ENCODE results near the gene IER5.

The IER5 gene

DNA sequence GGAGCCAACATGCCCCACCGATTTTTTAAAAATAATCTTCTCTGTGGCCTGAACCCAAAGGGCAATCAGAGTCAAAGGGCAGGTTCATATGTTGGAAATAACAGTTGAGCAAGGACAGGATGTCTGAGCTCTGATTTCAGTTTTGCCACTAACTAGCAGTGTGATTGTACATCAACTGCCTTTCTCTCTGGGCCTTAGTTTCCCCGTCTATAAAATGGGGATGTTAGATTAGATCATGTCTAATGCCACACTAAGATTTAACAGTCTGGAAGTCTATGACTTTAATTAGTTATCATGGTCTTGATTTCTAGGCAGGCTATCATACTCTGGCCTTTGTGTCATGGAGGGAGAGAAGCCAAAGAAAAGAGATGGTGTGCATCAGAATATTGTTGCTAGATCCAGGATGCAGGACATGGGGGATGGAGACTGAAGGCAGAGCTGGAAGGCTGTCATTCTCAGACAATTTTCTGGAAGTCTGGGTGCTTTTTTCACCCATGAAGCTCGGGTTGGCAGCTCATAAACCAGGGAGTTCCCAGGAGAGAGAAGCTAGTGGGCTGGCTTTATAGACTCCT is 28.4 kb downstream of the IER5 start:
- DNase-seq: no peak

DNA sequence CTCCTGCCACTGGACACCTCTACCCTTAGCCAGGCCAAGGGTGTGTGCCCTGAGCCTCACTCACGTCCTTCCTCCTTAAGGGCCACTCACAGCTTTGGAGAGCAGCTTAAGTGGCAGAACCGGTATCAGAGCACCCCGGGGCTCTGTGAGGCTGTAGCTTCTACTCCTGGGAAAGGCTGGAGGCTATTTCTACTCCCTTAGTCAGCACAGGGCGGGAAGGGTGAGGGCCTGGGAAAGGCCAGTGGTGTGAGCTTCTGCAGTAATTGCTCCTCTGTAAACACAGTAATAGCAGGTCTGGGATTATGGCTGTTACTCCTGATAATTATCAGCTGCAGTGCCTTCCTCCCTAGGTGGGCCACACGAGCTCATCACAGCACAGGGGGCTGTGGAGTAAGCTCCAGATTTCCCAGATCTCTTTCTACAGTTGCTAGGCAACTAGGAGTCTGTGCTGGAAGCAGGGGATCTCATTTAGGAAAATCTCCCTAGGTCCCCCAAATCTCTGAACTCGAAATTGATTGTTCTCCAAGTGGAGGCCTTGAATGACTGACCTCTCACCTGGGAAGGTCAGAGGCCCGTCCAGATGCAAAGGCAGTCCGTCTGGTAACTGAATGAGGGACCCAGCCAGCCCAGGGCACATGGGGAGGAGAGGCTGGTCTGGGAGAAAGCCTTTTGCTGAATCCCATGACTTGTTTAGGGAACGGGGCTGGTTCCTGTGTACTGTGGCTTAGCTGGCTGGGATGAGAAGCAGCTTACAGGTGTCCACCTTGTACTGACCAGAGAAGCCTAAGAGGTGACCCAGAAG is 29.3 kb downstream of the IER5 start:
- no peak for DNase-seq

DNA sequence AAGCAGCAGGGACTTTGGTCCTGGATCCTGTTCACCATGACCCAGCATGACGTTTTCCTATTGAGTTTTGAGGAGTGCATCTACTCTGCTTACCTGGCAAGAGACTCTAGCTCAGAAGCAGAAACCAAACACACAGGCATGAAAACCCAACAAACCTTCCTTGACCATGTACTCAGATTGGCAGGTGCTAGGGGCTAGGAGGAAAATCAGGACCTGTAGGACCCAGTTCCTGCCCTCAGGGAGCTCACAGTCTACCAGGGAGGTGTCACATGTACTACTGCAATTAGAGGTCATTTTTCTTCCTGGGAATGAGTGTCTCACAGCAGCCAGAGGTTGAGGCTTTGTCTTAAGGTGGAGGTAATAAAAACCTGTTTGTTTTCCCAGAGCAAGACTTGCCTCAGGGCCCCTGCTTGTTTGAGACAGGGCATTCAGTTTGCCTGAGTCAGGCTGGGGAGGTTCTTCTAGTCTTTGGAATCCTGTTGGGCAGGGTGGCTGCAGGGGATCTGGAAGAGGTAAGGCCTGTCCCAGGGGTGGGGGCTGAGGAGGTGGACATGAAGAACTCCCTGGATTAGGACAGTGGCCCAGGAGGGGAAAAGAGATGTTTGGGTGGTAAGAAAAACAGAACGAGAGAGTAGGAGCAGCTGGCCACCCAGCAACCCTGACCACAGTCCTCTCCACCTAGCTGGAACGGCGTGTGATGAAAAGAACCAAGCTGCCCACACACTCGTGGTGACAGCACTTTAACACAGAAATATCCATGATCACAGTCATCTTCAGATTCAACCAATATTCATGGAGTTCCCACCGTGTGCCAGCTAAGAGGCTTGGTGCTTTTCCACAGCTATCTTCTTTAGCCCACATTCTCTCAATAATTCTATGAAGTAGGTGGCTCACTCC is 30.8 kb downstream of the IER5 start:
- DNase-seq: no peak

DNA sequence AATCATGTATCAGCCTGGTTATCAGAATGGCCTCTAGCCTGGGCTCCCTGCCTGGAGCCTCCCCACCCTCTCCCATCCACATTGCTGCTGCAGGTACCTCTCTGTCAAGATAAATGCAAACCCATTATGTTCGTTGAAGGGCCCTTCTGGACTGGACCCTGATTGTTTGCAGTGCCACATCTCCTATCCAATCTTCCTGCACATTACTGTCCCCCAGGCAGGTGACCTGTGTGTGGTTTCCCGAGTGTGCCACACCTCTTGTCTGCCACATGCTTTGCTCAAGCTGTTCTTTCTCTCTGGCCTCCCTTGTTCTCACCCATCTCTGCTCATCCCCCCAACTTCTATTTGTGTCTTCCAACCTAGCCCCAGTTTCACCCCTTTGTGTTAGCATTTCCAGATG is 32.4 kb downstream of the IER5 start:
- no peak for DNase-seq

DNA sequence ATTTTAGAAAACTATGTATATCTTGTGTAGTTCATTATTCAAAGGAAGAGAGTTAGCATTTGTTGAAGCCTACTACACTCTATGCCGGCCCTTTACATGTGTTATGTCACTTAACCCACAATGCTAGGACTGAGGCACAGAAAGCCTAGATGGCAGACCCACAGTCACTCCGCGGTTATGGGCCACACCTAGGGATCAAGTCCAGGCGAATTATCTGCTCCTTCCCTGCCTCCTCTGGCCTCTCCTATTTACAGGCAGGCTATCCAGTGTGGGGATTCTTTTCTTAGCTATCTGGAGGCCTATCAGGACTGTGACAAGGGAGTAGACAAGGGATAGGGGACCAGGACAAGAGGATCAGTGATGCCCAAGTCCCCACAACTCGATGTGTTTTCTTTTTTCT is 33.0 kb downstream of the IER5 start:
- no peak for DNase-seq

DNA sequence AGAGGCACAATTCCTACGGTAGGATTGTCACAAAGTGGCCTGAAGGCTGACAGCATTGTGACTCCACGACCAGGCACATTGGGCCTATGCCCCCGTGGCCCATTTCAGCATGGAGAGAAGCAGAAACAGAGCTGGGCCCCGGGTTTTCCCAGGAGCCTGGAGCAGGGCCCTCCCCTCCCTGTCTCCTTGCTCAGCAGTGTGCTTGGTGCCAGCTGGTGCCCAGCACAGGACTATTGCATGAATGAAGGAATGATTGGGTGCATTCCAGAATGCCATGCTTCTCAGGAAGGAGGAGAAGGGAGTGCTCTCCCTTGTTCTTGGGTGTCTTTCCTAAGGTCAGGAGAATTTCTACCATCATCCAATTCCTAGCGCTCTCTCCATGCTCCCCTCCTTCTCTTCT is 33.7 kb downstream of the IER5 start:
- no peak for DNase-seq

DNA sequence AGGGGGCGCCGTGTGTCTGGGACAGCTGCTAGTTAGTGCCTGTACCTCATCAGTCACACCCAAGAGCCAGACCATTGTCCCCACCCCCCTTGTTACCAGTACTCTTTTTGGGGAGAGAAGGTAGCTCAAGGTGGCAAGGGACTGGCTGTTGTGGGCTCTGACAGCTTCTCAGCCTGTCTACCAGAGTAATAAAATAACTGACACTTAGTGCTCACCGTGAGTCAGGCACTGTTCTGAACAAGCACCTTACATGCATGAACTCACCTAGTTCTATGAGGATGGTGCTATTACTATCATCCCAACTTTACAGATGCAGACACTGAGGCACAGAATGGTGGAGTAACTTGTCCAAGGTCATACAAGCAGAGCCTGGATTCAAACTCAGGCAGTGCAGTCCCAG is 34.7 kb downstream of the IER5 start:
- no peak for DNase-seq

DNA sequence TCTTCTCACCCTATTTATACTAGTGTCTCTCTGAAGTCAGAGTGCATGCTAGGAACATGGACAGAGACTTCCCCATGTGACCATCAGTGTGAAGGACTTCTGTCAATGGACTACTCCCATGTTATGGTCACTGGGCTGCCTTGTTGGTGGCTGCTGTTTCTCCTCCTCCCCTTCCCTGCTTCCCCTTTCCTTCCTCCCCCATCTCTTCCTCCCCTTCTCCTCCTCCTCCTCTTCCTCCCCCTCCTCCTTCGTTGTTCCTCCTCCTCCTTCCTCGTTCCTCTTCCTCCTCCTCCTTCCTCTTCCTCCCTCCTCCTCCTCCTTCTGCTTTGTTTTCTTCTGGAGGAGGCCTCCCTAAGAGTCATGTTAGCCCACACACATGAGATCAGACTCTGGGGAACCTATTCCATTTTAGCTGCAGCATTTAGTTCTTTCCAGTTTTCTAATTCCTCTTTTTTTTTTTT is 35.8 kb downstream of the IER5 start:
- DNase-seq: no peak

DNA sequence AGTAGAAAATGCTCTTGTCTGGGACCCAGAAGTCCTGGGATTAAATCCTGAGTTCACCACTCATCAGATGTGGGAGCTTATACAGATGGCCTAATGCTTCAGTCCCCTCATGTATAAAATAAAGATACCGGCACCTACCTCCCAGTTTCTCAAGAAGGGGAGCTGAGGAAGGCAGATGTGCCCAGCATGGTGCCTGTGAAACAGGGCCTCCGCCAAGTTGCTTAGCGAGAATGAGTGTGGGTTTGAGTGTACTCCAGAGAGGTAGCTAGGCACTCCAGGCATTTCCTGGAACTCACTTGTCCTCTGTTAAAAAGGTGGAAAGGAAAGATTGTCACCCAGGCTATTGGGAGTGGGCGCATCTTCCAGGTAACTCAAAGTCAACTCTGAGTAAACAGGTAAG is 37.8 kb downstream of the IER5 start:
- DNase-seq: no peak

DNA sequence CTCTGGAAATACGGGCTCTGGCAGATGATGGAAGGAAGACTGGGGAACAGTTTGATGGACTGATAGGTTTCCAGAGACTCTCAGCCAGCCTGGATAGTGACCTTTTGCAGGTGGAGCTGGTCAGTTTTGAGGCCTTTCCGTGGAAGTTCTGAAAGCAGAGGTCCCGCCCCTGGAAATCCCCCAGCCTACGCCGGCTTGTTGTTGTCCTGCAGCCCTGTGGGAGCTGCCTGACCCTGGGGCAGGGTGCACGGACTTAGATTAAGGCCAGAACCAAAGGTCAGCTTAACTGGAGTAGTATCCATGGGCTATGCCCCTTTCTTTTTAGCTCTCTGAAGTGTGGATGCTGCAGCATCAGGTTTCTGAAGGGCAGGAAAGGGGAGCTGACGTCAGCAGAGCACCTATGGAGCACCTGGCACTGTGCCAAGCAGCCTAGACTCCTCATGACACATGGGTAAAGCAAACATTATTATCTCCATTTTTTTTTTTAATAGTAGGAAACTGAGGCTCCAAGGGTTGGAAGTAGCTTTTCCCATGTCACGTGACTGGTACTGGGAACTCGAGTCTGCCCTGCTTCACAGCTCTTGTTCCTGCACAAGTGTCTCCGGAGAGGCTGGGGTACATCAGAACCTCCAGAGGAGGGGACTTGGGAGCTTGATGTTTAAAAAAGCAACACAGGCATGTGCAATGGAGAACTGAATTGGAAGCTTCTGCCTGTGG is 38.5 kb downstream of the IER5 start:
- no peak for DNase-seq

DNA sequence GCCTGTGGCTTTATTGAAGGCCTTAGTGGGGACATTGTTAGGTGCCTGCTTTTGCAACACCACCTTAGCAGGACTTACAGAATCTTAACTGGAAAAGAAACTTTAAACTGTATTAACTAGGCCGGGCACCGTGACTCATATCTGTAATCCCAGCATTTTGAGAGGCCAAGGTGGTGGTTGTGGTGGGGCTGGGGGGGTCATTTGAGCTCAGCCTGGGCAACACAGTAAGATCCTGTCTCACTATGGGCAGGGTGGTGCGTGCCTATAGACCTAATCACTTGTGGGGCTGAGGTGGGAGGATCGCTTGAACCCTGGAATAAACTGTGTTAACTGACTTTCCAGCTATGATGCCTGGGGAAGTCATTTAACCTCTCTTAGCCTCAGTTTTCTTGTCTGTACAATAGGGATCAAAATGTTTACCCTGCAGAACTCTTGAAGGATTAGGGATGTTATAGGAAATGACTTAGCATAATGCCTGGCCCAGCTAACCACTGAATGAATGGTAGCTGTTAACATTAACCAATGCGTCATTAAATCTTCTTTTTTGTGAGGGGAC is 39.5 kb downstream of the IER5 start:
- peak; percentile 46 for DNase-seq

DNA sequence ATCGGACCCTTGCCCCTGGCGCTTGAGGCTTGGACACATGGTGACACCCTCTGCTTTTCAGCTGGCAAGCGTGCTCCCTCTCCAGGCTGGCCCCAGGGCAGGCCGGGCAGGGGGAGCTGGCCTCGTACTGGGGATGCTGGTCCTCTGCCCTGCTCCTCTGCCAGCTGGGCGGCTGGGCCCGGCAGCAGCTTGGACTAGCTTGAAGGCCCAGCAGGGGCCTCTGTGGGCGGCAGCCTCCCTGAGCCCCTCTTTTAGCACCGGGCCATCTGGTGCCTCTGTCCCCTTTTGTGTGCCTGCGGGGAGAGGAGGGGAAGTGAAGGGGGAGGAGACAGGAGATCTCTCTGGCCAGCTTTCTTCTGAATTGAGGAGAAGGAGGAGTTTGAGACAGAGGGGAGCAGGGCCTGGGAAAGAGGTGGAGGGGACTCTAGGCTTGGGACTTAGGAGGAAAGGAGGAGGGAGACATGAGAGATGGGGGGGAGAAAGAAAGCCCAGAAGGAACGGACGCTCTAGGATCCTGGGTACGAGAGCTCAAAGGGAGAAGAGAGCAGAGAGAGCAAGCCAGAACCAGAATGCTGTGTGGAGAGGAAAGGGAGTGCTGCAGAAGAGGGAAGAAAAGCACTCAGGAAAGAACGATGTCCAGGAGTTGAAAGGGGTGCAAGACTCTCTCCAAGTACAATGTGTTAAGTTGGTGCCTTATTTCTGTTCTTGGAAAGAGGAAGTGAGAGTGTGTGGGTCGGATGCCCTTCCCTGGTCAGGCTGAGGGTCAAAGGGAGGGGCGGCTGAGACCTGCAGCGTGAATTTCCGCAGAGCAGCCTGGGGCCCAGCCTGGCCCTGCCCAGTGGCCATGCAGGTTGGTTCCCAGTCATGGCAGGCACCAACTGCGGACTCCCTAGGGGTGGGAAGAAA is 40.3 kb downstream of the IER5 start:
- peak; percentile 82 for DNase-seq

DNA sequence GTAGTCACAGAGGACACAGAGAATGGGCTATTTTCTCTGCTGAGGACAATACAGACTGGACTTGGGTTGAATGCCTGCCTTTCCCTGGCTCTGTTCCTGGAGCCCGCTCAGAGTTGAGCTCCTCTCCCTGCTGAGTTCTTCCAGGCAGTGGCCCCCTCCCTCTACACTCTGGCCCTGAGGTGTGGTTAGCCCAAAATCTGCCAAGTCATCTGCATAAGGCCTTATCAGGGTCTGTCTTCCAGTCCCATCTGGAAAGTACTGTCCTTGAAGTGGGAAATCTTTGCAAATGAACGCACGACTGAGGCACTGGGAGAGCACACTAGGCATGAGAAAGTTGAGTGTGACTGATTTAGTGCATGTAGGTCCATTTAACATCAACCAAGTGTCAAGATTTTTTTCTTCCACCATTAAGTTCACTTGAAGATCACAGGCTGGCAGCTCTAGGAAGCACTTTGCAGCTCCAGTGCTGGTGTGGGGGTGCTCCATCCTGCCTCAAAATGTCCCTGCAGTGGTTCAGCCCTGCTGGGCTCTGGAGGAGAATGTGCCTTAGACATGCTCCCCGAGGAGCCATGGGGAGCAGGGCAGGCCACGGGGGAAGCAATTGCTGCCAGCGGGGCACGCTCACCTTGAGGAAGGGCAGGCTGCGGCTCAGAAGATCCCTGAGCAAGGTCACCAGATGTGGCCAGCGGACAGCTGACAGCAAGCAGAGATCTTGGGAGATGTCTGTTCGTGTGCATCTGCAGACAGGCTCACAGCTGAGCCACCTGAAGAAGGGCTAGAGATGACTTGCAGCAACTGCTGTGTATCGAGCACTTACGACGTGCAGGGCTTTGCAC is 41.5 kb downstream of the IER5 start:
- DNase-seq: peak; percentile 65

DNA sequence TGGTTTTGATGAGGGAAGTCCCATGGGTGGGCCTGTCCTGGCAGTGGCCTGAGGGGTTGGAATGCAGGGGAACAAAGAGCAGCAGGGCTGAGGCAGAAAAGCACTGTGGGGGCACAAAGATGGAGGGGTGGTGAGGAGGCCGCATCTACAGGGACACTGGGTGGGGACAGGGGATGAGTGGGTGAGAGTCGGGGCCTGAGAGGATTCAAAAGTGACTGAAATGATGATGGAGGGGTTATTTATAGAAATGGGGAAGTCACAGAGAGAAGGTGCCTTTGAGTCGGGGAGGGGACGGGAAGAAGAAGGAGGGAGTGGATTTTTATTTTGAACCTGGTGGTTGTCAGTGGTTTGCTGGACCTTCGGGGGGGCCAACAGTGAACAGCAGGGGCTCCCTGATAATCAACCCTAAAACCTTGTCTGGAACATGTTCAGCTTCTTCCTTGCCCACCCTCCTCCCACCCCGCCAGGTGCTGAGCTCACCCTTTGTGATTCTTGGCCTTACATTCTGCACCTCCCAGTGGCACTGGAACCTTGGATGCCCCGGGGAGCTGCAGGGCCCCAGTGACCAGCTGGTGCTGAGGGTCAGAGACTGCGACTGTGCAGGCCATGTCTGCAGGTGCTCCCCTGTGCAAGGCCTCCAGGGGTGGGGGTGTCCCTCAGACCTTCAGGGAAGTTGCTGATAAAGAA is 42.9 kb downstream of the IER5 start:
- DNase-seq: peak; percentile 76

DNA sequence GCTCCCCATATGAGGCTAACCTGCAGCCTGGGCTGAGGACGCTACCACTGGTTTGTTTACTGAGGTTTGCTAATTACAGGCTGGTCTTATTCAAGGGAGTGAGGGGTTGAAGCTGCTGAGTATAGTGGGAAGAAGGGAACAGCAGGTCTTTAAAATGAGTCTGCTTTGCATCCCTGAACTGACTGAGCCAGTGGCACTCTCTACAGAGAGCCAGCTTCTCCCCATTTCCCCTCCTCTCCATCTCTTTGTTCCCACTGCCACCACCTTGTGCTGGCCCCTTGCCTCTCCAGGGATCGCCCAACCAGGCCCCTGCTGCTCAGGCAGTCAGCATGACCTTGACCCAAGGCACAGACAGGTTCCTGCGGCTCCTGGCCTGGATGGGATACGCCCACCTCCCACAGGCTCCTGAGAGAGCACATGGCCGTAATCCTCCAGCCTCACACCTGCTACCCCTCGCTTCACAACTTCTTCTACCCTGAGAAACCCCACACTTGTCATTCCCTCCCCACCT is 45.0 kb downstream of the IER5 start:
- no peak for DNase-seq

DNA sequence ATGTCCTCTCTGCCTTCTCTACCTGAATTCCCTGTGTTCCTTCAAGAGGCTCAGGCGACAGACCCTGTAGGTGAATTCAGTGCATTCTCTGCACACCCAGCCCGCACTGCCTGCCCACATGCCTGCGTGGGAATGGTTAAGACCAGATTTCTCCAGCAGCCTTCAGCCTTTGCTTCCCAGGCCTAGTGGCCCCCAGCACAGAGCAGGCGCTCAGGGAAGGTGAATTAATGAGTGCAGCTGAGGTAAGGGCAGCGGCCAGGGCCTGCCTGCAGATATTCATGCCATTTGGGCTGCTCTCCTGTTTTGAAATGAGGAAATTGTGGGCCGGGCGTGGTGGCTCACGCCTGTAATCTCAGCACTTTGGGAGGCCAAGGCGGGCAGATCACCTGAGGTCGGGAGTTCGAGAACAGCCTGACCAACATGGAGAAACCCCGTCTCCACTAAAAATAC is 45.5 kb downstream of the IER5 start:
- DNase-seq: no peak

DNA sequence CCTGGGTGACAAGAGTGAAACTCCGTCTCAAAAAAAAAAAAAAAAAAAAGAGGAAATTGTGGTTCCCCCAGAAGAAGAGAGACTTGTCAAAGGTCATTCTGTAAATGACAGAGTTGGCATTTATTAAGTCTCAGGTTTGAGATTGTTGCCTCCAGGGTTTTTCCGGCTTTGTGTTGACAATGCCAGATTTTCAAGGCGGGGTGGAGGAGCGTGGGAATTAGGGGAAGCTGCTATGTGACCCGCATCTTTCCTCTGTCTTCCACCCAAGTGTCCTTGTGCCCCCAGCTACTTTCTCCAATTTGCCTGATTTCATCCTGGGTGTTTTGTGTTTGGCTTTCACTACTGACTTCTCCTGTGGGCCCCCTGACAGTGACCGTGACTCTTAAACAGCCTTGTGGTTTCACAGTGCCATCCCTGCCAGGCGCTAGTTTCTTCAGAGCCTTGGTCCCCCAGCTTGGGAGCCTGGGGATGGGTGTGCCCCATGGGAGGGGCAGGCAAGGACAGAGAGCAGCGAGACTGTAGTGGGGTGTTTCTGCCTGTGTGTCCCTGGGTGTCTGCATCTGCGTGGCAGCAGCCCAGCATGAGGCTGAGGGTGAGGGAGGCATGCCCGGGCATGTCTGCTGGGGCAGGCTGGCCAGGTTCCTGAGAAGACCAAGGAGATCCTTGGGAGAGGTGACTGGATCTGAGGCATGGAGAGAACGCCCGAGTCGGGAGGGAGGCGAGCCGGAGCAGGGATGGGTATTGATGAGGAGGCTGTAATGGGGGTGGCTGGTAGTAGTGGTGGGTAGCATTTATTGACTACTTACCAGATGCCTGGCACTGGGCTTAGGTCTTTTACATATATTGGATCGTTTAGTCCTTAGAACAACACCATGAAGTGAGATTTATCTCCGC is 46.3 kb downstream of the IER5 start:
- peak; percentile 70 for DNase-seq

DNA sequence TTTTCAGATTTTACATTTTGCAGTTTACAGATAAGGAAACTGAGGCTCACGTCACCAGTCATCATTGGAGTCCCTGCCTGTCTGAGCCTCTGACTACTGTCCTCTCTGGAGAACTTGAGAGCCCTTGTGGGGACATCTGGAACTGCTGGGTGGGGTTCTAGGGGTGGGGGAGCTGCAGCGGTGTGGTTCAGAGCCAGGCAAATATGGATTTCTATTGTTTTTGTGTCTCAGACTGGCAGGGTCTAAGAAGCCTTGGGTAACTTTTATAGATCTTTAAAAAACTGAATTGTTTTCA is 46.9 kb downstream of the IER5 start:
- DNase-seq: peak; percentile 79
